Hepatocyte (in vitro differentiated cells): ENCODE results near the gene EEF2. TPM values are rescaled to one million over a fixed set of nuclear protein-coding genes. Genes with fewer than 3 reads are reported as not detected.

Experiments
- DNase-seq: peaks from one replicate; pipeline ENCODE4 v3.0.0-alpha.2; 2016; ENCODE audit warnings: low spot score
- H2AFZ ChIP-seq: fragments of 200-600 bp; sonication (generic); 2 replicates; pipeline ENCODE4 v1.6.0; 2016; ENCODE audit warnings: antibody characterized with exemption, mild to moderate bottlenecking
- H3K27ac ChIP-seq: fragments of 200-600 bp; sonication (generic); 2 replicates; pipeline ENCODE4 v1.5.1; 2016; ENCODE audit warnings: mild to moderate bottlenecking
- H3K27me3 ChIP-seq: fragments of 200-600 bp; sonication (generic); 2 replicates; pipeline ENCODE4 v1.6.1; 2016
- H3K36me3 ChIP-seq: fragments of 200-600 bp; sonication (generic); replicated peaks from 2 replicates; pipeline ENCODE4 v1.5.1; 2016; ENCODE audit warnings: low read depth; ENCODE audit not compliant: insufficient read depth
- H3K4me1 ChIP-seq: fragments of 200-600 bp; sonication (generic); 2 replicates; pipeline ENCODE4 v1.5.1; 2016; ENCODE audit warnings: mild to moderate bottlenecking, moderate library complexity; ENCODE audit not compliant: insufficient read depth
- H3K4me2 ChIP-seq: fragments of 200-600 bp; sonication (generic); 2 replicates; pipeline ENCODE4 v1.6.0; 2016
- H3K4me3 ChIP-seq: fragments of 200-600 bp; sonication (generic); 2 replicates; pipeline ENCODE4 v1.5.1; 2016; ENCODE audit warnings: mild to moderate bottlenecking
- H3K79me2 ChIP-seq: fragments of 200-600 bp; sonication (generic); 2 replicates; pipeline ENCODE4 v1.6.0; 2017; ENCODE audit warnings: mild to moderate bottlenecking
- H3K9me2 ChIP-seq: fragments of 200-600 bp; sonication (generic); replicated peaks from 2 replicates; pipeline ENCODE4 v1.6.0; 2017; ENCODE audit warnings: mild to moderate bottlenecking; ENCODE audit not compliant: insufficient read depth
- H3K9me3 ChIP-seq: fragments of 200-600 bp; sonication (generic); 2 replicates; pipeline ENCODE4 v1.5.1; 2016; ENCODE audit warnings: low read depth, mild to moderate bottlenecking
- H4K20me1 ChIP-seq: fragments of 200-600 bp; sonication (generic); 2 replicates; pipeline ENCODE4 v1.6.0; 2016; ENCODE audit warnings: mild to moderate bottlenecking; ENCODE audit not compliant: insufficient read depth, poor library complexity, severe bottlenecking
- CTCF ChIP-seq: fragments of 200-600 bp; sonication (generic); IDR thresholded peaks from 2 replicates; pipeline ENCODE4 v1.5.1; 2016; ENCODE audit warnings: antibody characterized with exemption, mild to moderate bottlenecking; ENCODE audit not compliant: poor library complexity
- EZH2 ChIP-seq: fragments of 200-600 bp; sonication (generic); IDR thresholded peaks from 2 replicates; pipeline ENCODE4 v1.6.1; 2016; ENCODE audit warnings: antibody characterized with exemption, mild to moderate bottlenecking, borderline replicate concordance
- EZH2phosphoT487 ChIP-seq: fragments of 200-600 bp; sonication (generic); IDR thresholded peaks from one replicate; pipeline ENCODE4 v1.6.1; 2018; ENCODE audit warnings: antibody characterized with exemption, mild to moderate bottlenecking, low read depth, moderate library complexity; ENCODE audit not compliant: unreplicated experiment, severe bottlenecking
- WGBS: methylation state at CpG from one replicate; pipeline ENCODE4 v1.1.6; 2016; ENCODE audit warnings: low lambda C conversion rate; ENCODE audit errors: missing lambda C conversion rate; 5-methylcytosine and 5-hydroxymethylcytosine counted together
- polyA plus RNA-seq: library from polyadenylated mRNA; unstranded; fragments of >200 nt; fragmentation: Nextera tagmentation; extraction: Ambion mirVana; gene quantifications from 2 replicates; pipeline ENCODE4 v1.2.1, GENCODE V29; 2016
- total RNA-seq: library from RNA; depleted of rRNA; stranded (reverse); fragments of >200 nt; gene quantifications from 2 replicates; pipeline ENCODE4 v1.2.3, GENCODE V29; 2014

The EEF2 gene
- total and polyA plus RNA-seq, 2 experiments from 2014 or later = 526 to 1,740 TPM

- no peaks in the 10 kb centered on the region for H3K9me3 ChIP-seq
- no peaks in the 10 kb centered on the region for H3K4me1 ChIP-seq
- DNase-seq = peak; percentile 9
- WGBS = 97% methylated on average over 57 of the region's 59 CpGs
- TF ChIP-seq CTCF (no peak), EZH2 (no peak), EZH2phosphoT487 (no peak)
- no peaks in the 10 kb centered on the region for H3K9me2 ChIP-seq
- H3K27ac ChIP-seq = no peak overlapping the region
- H3K36me3 ChIP-seq = no peaks in the 10 kb centered on the region
- no peak overlapping the region for H2AFZ ChIP-seq
- peaks cover 76% of the 10 kb centered on the region for H4K20me1 ChIP-seq
- no peak overlapping the region for H3K4me2 ChIP-seq
- peaks cover 59% of the 10 kb centered on the region for H3K79me2 ChIP-seq
- H3K27me3 ChIP-seq = no peaks in the 10 kb centered on the region
- H3K4me3 ChIP-seq = no peak overlapping the region
Measured at GRCh38 chr19:3977242-3978143, 7.8 kb downstream of the EEF2 start.

GRCh38 chr19:3976495-3977241 is 8.6 kb downstream of the EEF2 start:
- no peak for DNase-seq
- no peak overlapping the region for H3K27ac ChIP-seq
- H3K4me2 ChIP-seq = no peak overlapping the region
- no peaks in the 10 kb centered on the region for H3K27me3 ChIP-seq
- WGBS = 97% methylated on average over 28 of the region's 29 CpGs
- TF ChIP-seq EZH2phosphoT487 (no peak), CTCF (no peak), EZH2 (no peak)
- no peaks in the 10 kb centered on the region for H3K4me1 ChIP-seq
- no peaks in the 10 kb centered on the region for H3K9me2 ChIP-seq
- peaks cover 72% of the 10 kb centered on the region for H4K20me1 ChIP-seq
- H3K79me2 ChIP-seq = peaks cover 51% of the 10 kb centered on the region
- no peak overlapping the region for H2AFZ ChIP-seq
- H3K36me3 ChIP-seq = no peaks in the 10 kb centered on the region
- H3K4me3 ChIP-seq = no peak overlapping the region
- no peaks in the 10 kb centered on the region for H3K9me3 ChIP-seq

DNA sequence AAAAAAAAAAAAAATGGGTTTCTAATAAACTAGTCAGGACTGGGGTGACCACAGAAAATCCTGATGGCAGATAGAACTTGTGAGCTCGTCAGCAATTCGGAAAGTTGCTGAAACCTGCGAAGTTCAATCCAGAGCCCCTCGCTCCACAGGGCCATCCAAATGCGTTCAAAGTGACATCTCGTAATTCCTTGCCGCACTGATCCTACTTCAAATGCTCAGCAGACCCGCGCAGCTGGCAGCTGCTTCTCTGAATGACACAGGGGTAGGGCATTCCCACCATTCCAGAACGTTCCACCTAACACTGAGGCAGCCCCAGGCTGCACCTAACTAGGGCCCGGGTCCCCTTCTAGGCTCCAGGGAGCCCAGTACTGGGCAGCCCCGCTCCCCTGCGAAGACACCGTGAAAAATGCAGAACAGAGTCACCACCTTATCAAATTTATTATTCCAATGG is 9.6 kb downstream of the EEF2 start:
- no peaks in the 10 kb centered on the region for H3K9me2 ChIP-seq
- no peak overlapping the region for H3K4me3 ChIP-seq
- H2AFZ ChIP-seq = no peak overlapping the region
- peaks cover 43% of the 10 kb centered on the region for H3K79me2 ChIP-seq
- no peak for TF ChIP-seq EZH2phosphoT487
- TF ChIP-seq CTCF = no peak
- TF ChIP-seq EZH2 = no peak
- peaks cover 65% of the 10 kb centered on the region for H4K20me1 ChIP-seq
- H3K4me1 ChIP-seq = no peaks in the 10 kb centered on the region
- no peaks in the 10 kb centered on the region for H3K9me3 ChIP-seq
- no peaks in the 10 kb centered on the region for H3K27me3 ChIP-seq
- no peak overlapping the region for H3K27ac ChIP-seq
- WGBS = 92% methylated on average over 14 of the region's 14 CpGs
- H3K36me3 ChIP-seq = no peaks in the 10 kb centered on the region
- no peak for DNase-seq
- H3K4me2 ChIP-seq = no peak overlapping the region
